ENCODE measurements around the gene ANGPTL8.

DNA sequence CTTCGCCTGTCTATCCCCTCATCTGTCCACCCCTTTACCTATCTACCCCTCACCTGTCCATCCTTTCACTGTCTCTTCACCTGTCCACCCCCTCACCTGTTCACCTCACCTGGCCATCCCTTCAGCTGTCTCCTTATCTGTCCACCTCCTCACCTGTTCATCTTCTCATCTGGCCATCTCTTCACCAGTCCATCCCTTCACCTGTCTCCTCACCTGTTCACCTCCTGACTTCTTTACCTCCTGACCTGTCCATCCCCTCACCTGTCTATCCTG is 28.8 kb upstream of the ANGPTL8 start:
- TF ChIP-seq, protein P1, sequence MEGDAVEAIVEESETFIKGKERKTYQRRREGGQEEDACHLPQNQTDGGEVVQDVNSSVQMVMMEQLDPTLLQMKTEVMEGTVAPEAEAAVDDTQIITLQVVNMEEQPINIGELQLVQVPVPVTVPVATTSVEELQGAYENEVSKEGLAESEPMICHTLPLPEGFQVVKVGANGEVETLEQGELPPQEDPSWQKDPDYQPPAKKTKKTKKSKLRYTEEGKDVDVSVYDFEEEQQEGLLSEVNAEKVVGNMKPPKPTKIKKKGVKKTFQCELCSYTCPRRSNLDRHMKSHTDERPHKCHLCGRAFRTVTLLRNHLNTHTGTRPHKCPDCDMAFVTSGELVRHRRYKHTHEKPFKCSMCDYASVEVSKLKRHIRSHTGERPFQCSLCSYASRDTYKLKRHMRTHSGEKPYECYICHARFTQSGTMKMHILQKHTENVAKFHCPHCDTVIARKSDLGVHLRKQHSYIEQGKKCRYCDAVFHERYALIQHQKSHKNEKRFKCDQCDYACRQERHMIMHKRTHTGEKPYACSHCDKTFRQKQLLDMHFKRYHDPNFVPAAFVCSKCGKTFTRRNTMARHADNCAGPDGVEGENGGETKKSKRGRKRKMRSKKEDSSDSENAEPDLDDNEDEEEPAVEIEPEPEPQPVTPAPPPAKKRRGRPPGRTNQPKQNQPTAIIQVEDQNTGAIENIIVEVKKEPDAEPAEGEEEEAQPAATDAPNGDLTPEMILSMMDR (IDR thresholded peaks at IDR 0.05): no peak
- TF ChIP-seq POLR2A (IDR thresholded peaks at IDR 0.05): no peak
